Astrocyte (in vitro differentiated cells and primary cell): ENCODE results near the gene CCDC197. TPM values are rescaled to one million over a fixed set of nuclear protein-coding genes. Genes with fewer than 3 reads are reported as not detected.
A peak's percentile ranks its signal among the peaks of the same experiment; 100 is the strongest.

Experiments
- DNase-seq: peaks from one replicate; pipeline ENCODE4 v3.0.0-alpha.2; 2010; ENCODE audit warnings: low read depth
- FAIRE-seq: peaks from 2 replicates; lab custom pipeline; 2011; peaks lifted over from hg19 to GRCh38; lab: Jason Lieb, UNC
- H2AFZ ChIP-seq: 2 replicates; pipeline ENCODE4 v1.6.0; 2012; ENCODE audit warnings: low read depth, low read length, inconsistent platforms
- H3K27ac ChIP-seq: 2 replicates; pipeline ENCODE4 v1.5.1; 2011; ENCODE audit warnings: low read depth, low read length, inconsistent platforms
- H3K27me3 ChIP-seq: 2 replicates; pipeline ENCODE4 v1.6.0; 2011; ENCODE audit warnings: low read length, inconsistent platforms; ENCODE audit not compliant: insufficient read depth
- H3K36me3 ChIP-seq: 2 replicates; pipeline ENCODE4 v1.5.1; 2011; ENCODE audit warnings: low read length, inconsistent platforms; ENCODE audit not compliant: insufficient read depth
- H3K4me1 ChIP-seq: 2 replicates; pipeline ENCODE4 v1.5.1; 2011; ENCODE audit warnings: low read length, inconsistent platforms; ENCODE audit not compliant: insufficient read depth
- H3K4me2 ChIP-seq: 2 replicates; pipeline ENCODE4 v1.6.0; 2012; ENCODE audit warnings: low read length, inconsistent platforms
- H3K4me3 ChIP-seq: 2 replicates; pipeline ENCODE4 v1.5.1; 2011; ENCODE audit warnings: low read depth, mild to moderate bottlenecking, low read length, inconsistent platforms; ENCODE audit not compliant: insufficient read depth
- H3K79me2 ChIP-seq: 2 replicates; pipeline ENCODE4 v1.6.0; 2012; ENCODE audit warnings: mild to moderate bottlenecking, low read length, inconsistent platforms; ENCODE audit not compliant: insufficient read depth
- H3K9ac ChIP-seq: 2 replicates; pipeline ENCODE4 v1.6.0; 2012; ENCODE audit warnings: mild to moderate bottlenecking, low read length, inconsistent platforms
- H3K9me3 ChIP-seq: 2 replicates; pipeline ENCODE4 v1.5.1; 2012; ENCODE audit warnings: low read depth, mild to moderate bottlenecking, low read length, inconsistent platforms; ENCODE audit not compliant: insufficient read depth
- H4K20me1 ChIP-seq: 2 replicates; pipeline ENCODE4 v1.6.0; 2012; ENCODE audit warnings: low read length, inconsistent platforms; ENCODE audit not compliant: insufficient read depth
- H3K27ac Mint-ChIP-seq: one replicate; pipeline ENCODE4 v1.8.0; 2021; ENCODE audit warnings: mild to moderate bottlenecking, mixed read lengths; ENCODE audit not compliant: unreplicated experiment
- H3K27me3 Mint-ChIP-seq: one replicate; pipeline ENCODE4 v1.8.0; 2021; ENCODE audit warnings: low read depth, mixed read lengths; ENCODE audit not compliant: unreplicated experiment
- H3K36me3 Mint-ChIP-seq: one replicate; pipeline ENCODE4 v1.8.0; 2021; ENCODE audit warnings: low read depth, mixed read lengths; ENCODE audit not compliant: unreplicated experiment
- H3K4me1 Mint-ChIP-seq: one replicate; pipeline ENCODE4 v1.8.0; 2021; ENCODE audit warnings: low read depth, mixed read lengths; ENCODE audit not compliant: unreplicated experiment
- H3K4me3 Mint-ChIP-seq: one replicate; pipeline ENCODE4 v1.8.0; 2021; ENCODE audit warnings: mild to moderate bottlenecking, moderate library complexity, mixed read lengths; ENCODE audit not compliant: unreplicated experiment
- H3K9me3 Mint-ChIP-seq: one replicate; pipeline ENCODE4 v1.8.0; 2021; ENCODE audit warnings: mild to moderate bottlenecking, mixed read lengths; ENCODE audit not compliant: unreplicated experiment
- EZH2 ChIP-seq: IDR thresholded peaks from 2 replicates; pipeline ENCODE4 v1.6.1; 2012; ENCODE audit warnings: mild to moderate bottlenecking, low read length, inconsistent platforms; ENCODE audit not compliant: insufficient read depth
- total RNA-seq: library from RNA; stranded (reverse); gene quantifications from 2 replicates; pipeline ENCODE4 v1.2.1, GENCODE V29; 2021
- TF ChIP-seq, protein P1 (sequence below): IDR thresholded peaks from 2 replicates; pipeline ENCODE4 v1.5.1; 2011; ENCODE audit warnings: low read depth, mild to moderate bottlenecking, inconsistent platforms, low read length, moderate library complexity; ENCODE audit not compliant: insufficient read depth

Gene CCDC197
- total RNA-seq, 1 donor from 2014 or later, result not detected

DNA sequence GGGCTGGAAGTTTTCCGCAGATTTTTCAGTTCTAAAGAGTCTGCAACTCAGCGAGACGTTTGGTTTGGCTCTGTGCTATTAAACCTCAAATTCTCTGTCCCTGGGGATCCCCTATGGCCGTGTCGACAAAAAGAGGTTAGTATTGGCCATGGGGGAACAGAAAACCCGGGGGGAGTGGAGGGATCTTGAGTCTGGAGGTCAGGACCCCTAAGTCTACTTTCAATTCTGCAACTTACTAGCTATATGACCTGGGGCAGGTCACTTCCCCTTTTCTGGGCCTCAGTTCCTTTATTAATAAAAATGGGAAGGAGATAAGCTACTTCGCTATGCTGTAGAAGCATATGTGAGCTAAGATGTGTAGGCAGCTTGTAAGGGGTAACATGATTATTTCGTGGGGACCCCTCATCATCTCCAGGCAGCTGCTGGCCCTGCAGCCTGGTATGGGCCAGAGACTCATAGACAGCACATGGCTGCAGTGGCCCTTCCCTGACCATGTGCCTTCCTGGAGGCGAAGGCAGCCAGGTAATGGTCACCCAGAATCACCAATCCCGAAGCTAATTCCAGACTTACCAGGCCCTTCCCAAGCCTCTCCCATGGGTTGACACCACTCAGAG is 29.4 kb upstream of the CCDC197 start:
- Mint-ChIP-seq H3K27me3 (peaks cover 60% of the 10 kb centered on the region), H3K4me1 (peaks cover 25% of the 10 kb centered on the region), H3K36me3 (peaks cover 2% of the 10 kb centered on the region), H3K4me3 (no peak overlapping the region), H3K9me3 (peaks cover 4% of the 10 kb centered on the region), H3K27ac (no peak overlapping the region)
- Histone ChIP-seq H3K4me1 (peaks cover 20% of the 10 kb centered on the region), H3K4me2 (no peak overlapping the region), H3K4me3 (no peak overlapping the region), H4K20me1 (peaks cover 4% of the 10 kb centered on the region), H3K36me3 (no peaks in the 10 kb centered on the region), H3K79me2 (no peaks in the 10 kb centered on the region), H3K9ac (no peak overlapping the region), H2AFZ (no peak overlapping the region), H3K9me3 (peaks cover 7% of the 10 kb centered on the region), H3K27ac (no peak overlapping the region), H3K27me3 (no peaks in the 10 kb centered on the region)
- TF ChIP-seq, protein P1, sequence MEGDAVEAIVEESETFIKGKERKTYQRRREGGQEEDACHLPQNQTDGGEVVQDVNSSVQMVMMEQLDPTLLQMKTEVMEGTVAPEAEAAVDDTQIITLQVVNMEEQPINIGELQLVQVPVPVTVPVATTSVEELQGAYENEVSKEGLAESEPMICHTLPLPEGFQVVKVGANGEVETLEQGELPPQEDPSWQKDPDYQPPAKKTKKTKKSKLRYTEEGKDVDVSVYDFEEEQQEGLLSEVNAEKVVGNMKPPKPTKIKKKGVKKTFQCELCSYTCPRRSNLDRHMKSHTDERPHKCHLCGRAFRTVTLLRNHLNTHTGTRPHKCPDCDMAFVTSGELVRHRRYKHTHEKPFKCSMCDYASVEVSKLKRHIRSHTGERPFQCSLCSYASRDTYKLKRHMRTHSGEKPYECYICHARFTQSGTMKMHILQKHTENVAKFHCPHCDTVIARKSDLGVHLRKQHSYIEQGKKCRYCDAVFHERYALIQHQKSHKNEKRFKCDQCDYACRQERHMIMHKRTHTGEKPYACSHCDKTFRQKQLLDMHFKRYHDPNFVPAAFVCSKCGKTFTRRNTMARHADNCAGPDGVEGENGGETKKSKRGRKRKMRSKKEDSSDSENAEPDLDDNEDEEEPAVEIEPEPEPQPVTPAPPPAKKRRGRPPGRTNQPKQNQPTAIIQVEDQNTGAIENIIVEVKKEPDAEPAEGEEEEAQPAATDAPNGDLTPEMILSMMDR, result no peak
- TF ChIP-seq EZH2, result no peak
- DNase-seq, result no peak
- FAIRE-seq, result no peak

DNA sequence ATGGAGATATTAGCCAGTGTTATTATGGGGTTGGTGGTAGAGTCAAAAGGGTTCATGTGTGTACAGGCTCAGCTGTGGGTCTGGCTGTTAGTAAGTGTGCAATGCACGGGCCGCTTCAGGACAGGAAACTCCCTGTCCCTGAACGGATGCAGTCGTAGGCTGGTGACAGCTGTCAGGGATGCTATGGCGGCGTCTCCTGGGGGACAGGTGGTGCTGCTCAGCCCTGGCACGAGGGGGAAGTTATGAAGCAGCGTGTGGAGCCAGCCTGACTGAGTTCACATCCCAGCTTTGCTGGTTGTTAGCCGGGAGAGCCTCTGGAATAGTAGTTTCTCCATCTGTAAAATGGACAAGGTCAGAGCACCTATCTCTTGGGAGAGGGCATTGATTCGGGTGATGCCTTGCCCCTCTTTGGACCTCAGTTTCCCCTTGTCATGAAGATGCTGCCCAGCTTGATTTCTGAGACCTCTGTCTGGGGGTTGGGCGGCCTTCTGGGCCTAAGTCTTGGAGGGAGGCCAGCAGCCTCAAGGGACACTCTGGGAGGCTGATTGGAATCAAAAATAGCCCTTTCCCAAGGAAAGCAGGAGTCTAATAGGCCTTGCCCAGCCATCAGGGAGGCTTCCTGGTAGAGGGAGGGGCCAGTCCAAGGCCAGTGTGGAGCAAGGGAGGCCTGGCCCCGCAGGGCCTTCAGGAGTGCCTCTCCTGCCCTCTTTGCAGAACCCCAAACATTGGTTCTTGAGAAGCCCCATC is 27.8 kb upstream of the CCDC197 start:
- Histone ChIP-seq H3K4me2 (no peak overlapping the region), H3K9me3 (peaks cover 7% of the 10 kb centered on the region), H3K4me3 (no peak overlapping the region), H4K20me1 (peaks cover 4% of the 10 kb centered on the region), H2AFZ (no peak overlapping the region), H3K27ac (no peak overlapping the region), H3K27me3 (peaks cover 4% of the 10 kb centered on the region), H3K4me1 (peaks cover 13% of the 10 kb centered on the region), H3K9ac (no peak overlapping the region), H3K36me3 (no peaks in the 10 kb centered on the region), H3K79me2 (no peaks in the 10 kb centered on the region)
- TF ChIP-seq EZH2, result no peak
- TF ChIP-seq, protein P1, result no peak
- Mint-ChIP-seq H3K27me3 (peaks cover 66% of the 10 kb centered on the region), H3K9me3 (peaks cover 4% of the 10 kb centered on the region), H3K4me3 (no peak overlapping the region), H3K4me1 (peaks cover 17% of the 10 kb centered on the region), H3K36me3 (no peaks in the 10 kb centered on the region), H3K27ac (no peak overlapping the region)
- FAIRE-seq (no peak), DNase-seq (no peak)

DNA sequence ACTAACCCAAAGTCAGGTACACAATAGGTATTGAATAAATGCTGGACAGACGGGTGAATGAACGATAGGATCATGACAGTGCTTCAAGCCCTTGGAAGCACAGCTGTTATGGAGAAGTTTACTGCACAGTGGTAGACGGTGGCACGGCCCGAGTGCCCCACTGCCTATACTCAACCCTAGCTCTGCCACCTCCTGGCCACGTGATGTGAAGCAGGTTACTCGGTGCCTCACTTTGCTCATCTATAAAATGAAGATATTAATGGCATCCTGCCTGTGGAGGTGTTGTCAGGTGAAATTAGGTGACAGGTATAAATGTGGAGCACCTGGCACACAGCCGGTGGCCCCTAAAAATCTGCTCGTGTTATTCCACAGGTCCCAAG is 26.5 kb upstream of the CCDC197 start:
- Histone ChIP-seq H3K9ac (no peak overlapping the region), H4K20me1 (no peaks in the 10 kb centered on the region), H3K9me3 (no peaks in the 10 kb centered on the region), H3K79me2 (no peaks in the 10 kb centered on the region), H3K4me2 (no peak overlapping the region), H3K36me3 (no peaks in the 10 kb centered on the region), H3K4me1 (peaks cover 8% of the 10 kb centered on the region), H3K4me3 (no peak overlapping the region), H3K27me3 (peaks cover 8% of the 10 kb centered on the region), H3K27ac (no peak overlapping the region), H2AFZ (no peak overlapping the region)
- Mint-ChIP-seq H3K27me3 (peaks cover 65% of the 10 kb centered on the region), H3K4me1 (peaks cover 12% of the 10 kb centered on the region), H3K4me3 (no peak overlapping the region), H3K9me3 (no peaks in the 10 kb centered on the region), H3K27ac (no peak overlapping the region), H3K36me3 (no peaks in the 10 kb centered on the region)
- FAIRE-seq (no peak), DNase-seq (no peak)
- TF ChIP-seq, protein P1, result peak; percentile 16
- TF ChIP-seq EZH2, result no peak
